GM23248 (cell line): Measurements from ENCODE around the gene SYDE2.

Source experiments
- EZH2 ChIP-seq: fragments of 200-600 bp; sonication (generic); IDR thresholded peaks from 2 replicates; pipeline ENCODE4 v1.6.1; 2018; ENCODE audit warnings: antibody characterized with exemption, mild to moderate bottlenecking; ENCODE audit not compliant: insufficient read depth, poor library complexity, severe bottlenecking
- EZH2phosphoT487 ChIP-seq: fragments of 200-600 bp; sonication (generic); IDR thresholded peaks from 2 replicates; pipeline ENCODE4 v1.6.1; 2018; ENCODE audit warnings: antibody characterized with exemption, moderate library complexity, mild to moderate bottlenecking, low read depth; ENCODE audit not compliant: insufficient read depth

- no peak for TF ChIP-seq EZH2
- TF ChIP-seq EZH2phosphoT487: no peak
Measured at GRCh38 chr1:85171721-85172120, 29.1 kb downstream of the SYDE2 start.
